Stromal cell of bone marrow (primary cell): ENCODE measurements around the gene GATA5.

Experiments used
- DNase-seq: peaks from one replicate; pipeline ENCODE4 v3.0.0-alpha.2; 2012; ENCODE audit warnings: low read depth

The GATA5 gene

DNA sequence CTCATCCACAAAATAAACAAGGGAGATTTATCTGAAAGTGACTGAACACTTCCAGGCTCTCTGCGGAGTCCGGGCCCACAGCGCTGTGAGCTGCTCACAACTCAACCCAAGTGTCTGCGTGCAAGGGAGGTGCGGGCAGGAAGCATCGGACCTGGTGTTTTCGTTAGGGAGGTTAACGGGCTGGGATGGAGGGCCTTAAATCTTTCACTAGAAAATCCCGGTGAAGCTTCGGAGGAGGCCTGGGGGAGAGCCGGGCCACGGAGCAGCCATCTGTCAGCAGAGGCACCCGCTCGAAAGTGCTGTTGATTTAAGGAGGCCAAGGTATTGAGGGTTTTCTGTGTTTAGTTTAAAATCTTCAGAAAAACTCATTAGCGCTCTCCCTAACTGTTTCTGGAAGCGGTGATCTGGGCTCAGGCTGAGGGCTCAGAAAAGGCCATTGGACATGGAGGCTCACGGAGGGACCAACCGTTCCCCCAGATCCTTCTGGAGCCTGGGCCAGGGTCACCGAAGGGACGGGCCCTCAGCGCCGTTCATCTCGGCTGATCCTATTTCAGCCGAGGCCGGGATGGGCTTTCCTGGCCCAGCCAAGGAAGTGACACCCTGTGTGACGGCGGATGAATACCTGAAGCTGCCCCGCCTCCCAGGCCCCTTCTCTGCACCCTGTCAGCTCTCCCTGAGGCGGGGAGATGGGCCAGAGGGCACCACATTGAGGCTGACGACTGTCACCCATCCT lies 20.7 kb downstream of the GATA5 start:
- no peak for DNase-seq

DNA sequence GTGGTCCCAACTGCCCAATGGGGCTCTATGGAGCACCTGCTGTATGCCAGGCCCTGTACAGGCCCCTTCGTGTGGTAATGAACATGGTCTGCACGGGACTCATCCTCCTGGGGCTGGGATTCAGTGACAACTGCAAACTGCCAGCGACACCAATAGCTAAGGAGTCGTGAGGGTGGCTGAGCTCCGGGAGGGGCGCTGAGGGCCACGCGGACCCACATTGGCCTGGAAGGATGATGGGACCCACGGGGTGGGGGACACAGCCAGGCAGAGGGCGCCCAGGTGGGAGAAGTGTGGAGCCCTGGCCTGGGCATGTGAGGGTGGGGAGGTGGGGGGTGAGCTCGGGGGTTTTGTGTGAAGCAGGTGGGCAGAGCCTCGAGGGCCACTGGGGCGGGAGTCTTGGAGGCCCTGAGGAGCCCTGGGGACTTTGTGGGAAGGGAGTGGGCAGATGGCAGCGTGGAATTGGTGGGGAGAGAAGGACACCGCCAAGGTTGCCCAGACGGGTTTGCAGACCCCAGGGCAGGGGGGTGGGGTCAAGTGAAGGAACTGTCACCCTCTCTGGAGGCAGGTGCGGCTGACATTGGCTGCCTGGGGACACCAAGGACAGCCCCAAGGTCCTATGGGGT lies 22.5 kb downstream of the GATA5 start:
- DNase-seq: no peak

DNA sequence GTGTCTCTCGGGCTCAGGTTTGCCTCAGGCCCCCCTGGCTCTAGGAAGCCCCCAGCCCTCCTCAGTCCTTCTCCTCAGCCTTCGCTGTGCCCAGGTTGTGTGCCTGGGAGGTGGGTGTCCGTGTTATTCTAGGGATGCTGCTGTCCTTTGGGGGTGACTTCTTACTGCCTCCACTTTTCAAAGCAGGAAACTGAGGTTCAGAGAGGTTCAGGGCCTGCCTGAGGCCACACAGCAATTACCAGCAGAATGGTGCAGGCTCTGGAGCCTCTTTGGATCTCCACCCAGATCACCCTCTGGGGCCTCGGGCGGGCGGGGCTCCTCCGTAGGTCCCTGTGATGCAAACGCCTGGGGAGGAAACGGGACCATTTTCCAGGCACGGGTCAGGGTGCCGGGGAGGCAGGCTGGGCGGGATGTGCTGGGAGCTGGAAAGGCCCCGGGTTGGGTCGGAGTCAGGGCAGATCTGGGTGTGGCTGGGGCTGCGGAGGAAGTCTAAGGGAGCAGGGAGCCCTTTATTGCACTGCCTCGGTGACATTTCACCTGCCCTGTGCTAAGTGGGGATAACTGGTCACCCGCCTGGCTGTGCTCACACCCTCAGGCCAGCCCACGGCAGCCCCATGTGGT lies 23.2 kb downstream of the GATA5 start:
- no peak for DNase-seq

DNA sequence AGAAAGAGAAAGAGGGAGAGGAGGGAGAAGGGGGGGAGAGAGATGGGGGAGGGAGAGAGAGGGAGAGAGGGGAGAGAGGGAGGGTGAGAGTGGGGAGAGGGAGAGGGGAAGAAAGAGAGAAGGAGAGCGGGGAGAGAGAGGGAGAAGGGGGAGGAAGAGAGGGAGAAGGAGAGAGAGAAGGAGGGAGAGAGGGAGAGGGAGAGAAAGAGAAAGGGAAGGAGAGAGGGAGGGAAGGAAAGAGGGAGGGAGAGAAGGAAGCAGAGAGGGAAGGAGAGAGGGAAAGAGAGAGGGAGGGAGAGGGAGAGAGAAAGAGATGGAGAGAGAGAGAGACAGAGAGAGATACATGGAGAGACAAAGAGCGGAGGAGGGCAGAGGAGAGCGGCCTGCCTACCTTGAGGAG lies 23.8 kb downstream of the GATA5 start:
- no peak for DNase-seq

DNA sequence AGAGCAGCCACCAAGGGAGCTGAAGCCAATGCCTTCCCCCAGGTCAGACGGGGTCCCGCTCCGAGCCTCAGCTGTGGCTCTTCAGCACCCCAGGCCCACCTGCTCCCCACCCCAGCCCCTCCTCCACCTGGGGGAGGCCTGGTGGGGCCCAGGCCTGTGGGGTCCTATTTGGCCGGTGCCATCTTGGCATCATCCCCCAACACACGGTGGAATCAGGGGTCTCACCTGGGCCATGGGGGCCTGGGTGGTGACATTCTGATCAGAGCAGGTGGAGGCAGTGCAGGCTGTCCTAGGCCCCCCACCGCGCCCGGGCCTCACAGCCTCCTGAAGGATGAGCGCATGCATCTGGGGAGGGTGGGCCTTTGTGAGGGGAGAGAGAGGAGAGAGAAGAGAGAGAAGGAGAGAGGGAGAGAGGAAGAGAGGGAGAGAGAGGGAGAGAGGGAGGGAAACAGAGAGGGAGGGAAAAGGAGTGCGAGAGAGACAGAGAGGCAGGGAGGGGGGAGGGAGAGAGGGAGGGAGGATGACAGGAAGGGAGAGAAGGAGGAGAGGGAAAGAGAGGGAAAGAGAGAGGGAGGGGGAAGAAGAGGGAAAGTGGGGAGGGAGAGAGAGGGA lies 24.5 kb downstream of the GATA5 start:
- no peak for DNase-seq

DNA sequence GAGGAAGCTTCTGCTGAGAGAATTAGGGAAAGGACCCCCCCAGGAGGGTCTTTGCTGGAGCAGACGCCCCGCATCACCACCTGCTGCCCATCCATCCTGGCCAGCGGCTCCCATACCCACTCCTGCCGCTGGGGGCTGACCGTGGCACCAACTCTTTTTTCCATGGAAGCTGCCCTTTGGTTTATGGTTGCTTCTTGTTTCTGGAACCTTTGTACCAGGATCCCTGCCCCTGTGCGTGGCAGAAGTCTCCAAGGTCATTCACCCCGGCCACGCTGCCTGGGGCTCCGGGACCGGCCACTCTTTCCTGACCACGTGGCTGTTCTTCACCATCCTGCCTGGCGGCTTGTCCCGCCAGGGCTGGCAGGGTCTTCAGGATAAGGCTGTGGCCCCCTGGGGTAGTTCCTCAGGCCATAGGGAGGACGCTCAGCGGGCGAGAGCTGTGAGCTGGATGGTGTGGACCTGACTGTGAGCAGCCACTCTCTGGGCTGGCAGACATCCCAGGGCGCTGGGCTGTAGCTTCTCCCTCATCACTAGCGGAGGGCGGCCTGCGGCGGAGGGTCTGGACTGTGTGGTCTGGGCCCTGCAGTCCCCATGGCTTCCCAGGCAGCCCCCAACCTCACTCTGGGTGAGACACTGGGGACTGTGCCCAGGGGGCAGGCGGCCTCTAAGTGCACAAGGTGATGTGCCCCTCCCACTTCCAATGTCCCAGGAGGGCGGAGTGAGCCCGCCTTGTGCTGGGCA lies 25.7 kb downstream of the GATA5 start:
- no peak for DNase-seq

DNA sequence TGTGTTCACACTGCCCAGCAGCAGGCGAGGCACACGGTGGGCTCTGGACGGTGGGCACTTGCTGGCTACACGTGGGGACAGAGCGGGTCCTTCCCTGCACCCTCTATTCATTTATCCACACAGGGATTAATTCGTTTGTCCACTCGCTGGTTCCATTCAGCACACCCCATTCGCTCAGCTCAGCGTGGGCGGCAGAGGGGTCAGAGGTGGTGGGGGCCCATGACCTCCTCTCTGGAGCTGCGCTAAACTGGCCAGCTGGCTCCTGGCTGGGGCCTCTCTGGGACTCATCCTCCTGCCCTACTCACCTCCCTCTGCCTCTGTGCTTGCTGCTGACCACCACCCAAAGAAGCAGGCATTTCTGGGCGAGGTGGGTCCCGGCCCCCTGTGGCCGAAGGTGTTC lies 27.0 kb downstream of the GATA5 start:
- DNase-seq: no peak

DNA sequence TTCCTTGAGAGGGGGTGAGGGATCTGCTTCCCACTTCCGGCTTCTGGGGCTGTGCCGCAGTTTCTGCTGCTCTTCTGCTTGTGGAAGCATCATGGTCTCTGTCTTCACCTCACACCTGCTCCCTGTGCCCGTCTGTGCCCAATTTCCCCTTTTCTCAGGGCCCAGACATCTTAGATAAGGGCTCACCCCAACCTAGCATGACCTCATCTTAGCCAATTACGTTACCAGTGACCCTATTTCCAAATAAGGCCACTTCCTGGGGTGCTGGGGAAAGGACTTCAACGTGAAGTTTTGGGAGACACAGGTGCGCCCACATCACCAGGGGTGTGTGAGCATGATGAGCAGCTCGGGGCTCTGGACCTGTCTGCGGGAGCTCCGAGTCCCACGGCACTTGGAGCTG lies 27.8 kb downstream of the GATA5 start:
- DNase-seq: no peak

DNA sequence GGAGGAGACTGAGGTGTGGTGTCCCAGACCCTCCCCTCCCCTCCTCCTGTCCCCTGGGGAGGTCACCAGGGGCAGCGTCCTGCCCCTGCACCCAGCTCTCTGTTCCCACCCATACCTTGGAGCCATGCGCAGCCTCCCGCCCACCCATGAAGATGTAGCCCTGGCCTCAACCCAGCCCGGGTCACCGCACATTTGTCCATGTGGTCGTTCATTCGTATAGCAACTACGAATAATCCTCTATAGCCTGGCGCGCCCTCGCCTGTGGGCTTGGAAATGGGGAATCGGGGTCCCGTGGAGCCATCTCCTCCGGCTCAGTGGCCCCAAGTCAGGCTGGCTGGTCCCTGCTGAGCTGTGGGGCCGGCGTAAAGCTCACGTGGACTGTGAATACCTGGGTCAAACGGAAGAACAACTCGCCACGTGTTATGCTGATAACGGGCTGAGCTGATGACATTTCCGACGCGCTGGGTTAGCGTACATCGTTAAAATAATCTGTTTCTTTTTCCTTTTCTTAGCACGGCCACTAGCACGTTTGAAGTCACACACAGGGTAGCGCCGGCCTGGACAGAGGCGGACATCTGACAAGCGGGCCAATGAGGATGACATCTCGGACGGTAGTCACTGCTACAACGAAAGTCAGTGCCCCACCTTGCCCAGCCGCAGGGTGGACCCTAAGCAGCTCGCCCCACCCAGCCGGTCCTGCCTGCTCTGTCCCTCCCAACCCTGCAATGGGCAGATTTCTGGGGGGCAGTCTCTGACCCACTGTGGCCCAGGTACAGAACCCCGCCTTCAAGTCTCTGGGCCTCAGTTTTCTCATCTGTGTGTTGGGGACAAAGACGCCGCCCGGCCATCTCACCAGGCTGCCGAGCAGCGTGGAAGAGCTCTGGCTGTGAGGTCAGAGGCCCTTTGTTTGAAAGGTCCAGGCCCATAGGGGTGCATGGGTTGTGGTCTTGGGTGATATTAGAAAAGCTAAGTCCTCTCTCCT lies 28.6 kb downstream of the GATA5 start:
- DNase-seq: no peak

DNA sequence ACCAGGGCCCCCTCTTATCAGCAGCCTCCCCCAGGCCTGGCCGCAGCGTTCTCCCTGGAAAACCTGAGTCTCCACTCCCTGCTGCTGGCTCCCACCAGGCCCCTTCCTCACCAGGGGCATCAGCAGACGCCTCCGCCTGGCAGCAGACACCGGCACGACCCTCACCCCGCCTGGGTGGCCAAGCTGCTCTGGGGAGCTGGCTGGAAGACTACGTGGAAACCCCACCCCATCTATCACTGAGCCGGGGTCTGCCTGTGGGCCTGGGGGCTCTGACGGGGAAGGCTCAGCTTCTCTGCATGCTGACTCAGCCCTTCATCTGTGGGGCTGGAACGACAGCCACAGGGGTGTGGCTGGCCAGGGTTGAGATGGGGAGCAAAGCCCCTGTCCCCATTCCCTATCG lies 29.3 kb downstream of the GATA5 start:
- no peak for DNase-seq

DNA sequence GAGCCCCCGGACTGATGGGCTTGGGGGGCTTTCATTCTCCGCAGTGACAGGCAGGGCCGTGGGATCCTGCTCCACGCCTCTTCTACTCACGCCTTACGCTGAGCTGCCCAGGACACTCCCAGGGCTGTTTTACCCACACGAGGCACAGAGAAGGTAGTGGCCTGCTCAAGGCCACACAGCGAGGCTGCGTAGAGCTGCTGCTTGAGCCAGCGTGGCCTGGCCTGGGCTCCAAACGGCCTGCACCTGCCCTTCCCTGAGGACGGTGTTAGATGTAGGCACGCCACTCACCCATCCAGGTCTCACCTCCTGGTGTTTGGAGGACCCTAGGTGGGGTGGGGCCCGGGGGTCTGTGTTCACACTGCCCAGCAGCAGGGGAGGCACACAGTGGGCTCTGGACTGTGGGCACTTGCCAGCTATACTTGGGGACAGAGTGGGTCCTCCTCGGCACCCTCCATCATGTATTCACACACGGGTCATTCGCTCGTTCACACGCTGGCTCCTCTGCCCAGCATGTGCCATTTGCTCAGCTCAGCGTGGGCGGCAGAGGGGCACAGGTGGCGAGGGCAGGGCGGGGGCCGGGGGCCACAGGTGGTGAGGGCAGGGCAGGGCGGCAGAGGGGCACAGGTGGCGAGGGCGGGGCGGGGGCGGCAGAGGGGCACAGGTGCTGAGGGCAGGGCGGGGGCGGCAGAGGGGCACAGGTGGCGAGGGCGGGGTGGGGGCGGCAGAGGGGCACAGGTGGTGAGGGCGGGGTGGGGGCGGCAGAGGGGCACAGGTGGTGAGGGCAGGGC lies 30.0 kb downstream of the GATA5 start:
- DNase-seq: no peak

DNA sequence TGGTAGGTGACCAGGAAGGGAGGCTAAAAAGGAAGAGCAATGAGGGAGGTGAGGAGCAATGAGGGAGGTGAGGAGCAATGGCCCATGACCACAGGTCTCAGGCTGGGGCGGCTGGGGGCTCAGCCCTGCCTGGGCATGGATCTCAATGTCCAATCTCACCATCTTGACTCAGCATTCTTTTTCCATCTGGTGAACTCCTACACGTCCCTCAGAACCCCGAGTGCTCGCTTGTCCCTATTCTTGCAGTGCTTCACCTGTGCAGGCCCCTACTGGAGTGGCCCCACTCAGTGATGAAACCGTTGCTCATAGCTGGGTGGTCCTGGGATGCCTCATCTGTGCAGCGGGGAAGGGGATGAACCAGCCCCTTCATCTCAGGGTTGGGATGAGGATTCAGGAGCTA lies 31.5 kb downstream of the GATA5 start:
- DNase-seq: no peak

DNA sequence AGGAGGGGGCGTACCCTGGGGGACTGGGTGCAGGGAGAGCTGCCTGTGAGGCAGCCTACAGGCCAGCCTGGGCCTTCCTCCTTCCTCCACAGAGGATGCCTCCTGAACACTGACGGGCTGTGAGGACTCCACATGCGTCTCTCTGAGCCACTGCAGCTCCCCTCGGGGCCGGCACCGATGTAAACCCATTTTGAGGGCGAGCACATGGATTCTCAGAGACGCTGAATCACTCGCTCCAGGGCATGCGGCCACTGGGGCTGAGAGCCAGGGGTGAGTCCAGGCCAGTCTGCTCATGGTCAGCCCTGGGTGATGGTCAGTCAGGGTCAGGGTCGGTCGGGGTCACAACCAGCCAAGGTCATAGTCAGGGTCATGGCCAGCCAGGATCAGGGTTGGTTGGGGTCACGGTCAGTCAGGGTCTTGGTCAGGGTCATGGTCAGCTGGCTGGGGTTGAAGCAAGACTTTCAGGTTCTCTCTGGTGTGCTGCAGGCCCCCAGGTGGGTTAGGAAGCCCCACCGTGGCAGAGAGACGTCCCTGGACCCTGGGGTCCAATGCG lies 33.7 kb downstream of the GATA5 start:
- DNase-seq: no peak

DNA sequence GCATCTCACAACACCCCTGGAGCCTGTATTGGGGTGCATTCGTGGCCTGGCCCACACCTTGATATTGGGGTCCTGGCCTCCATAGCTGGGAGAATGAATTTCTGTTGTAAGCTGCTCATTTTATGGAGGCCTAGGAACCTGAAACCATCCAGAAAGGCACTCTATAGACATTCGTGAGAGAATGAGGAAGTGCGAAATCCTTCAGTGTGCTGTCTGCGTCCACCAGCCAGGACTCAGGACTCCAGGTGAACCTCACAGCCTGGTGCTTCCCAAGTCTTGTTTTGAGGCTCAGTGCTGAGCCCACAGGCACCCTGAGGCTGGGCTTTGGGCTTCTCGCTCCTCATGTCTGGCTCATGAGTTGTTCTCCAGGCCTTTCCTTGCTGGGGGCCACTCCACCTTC lies 36.6 kb downstream of the GATA5 start:
- no peak for DNase-seq

DNA sequence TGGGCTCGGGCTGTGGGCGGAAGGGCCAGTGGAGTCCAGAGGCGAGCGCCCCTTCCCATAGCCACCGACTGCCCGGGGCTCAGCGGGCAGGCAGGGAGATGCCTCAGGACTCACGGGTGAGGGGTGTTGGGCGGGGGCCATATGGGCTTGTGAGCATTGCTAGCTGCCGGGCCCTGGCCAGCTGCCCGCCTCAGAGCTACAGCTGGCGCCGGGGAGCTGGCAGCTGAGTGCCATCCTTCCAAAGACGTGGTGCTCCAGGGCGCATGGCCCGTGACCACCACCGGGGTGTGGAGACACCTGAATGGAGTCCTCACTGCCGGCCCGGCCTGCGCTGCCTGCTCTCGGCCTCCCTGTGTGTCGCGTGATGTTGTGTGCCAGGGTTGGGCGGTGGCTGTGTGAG lies 37.9 kb downstream of the GATA5 start:
- no peak for DNase-seq

DNA sequence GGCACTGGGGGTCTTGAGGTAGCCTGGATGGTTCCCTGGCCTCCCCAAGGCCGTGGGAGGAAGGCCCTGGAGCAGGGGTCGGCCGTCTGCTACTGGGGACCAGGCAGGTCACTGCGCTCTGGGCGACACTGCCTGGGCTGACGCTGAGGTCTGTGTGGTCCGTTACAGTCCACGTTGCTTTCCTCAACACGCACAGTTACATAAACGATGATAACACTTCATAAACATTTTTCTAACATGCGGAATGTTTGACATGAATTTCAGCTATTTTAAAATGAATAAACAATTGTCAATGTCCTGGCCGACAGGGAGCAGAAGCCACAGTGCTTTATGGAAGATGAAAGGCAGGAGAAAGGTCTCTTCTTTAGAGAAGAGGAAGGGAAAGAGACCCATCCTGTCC lies 38.3 kb downstream of the GATA5 start:
- no peak for DNase-seq

DNA sequence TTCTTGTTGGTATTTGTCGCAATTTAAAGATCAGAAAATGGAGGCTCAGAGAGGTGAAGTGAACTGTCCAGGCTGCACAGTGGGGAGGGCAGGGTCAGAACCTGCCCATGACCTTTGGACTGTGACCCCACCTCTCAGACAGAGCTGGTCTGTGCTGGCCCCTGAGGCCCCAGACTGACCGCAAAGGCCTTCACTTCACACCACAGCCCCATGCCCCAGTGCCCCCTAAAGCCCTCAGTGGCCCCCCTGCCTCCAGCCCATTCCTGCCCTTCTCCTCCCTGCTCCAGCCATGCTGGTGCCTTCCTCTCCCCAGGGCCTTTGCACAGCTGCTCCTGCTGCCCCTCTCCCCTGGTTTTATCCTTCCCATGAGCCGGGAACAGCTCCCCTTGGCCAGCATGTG lies 39.1 kb downstream of the GATA5 start:
- DNase-seq: no peak

DNA sequence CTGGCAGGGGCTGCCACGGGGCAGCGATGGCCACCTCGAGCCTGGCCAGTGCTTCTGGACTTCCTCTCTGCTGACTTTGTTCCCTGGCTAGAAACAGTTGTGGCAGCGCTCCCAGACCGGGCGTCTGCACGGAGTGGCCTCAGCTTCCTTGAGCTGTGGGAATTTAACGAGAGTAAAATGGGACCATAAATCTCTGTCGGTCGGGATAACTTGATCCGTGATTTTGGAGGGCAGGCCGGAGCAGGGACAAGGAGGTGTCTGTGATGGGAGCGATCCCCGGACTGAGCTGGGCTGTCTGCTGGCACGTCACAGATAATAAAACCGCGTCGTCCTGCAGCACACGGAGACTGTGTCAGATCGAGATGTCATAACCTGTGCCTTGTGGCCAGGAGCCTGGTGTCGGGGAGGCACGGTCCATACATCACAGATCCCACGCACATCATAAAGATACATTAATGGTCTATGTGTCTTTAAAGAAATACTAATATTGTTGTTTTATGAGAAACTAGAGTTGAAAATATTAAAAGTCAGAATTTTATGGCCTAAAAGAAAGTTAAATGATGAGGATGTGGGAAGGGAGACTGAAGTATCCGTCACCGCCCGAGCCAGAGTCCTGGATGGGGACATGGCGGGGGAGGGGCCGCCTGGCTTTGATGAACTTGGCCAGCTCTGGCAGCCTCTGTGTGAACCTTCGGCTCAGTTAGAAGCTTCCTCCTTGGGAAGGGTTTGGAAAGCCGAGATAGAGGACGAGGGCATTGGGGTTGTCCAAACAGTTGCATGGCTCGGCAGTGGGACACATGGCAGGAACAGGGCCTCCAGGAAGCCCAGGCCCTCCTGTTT lies 41.9 kb downstream of the GATA5 start:
- no peak for DNase-seq

DNA sequence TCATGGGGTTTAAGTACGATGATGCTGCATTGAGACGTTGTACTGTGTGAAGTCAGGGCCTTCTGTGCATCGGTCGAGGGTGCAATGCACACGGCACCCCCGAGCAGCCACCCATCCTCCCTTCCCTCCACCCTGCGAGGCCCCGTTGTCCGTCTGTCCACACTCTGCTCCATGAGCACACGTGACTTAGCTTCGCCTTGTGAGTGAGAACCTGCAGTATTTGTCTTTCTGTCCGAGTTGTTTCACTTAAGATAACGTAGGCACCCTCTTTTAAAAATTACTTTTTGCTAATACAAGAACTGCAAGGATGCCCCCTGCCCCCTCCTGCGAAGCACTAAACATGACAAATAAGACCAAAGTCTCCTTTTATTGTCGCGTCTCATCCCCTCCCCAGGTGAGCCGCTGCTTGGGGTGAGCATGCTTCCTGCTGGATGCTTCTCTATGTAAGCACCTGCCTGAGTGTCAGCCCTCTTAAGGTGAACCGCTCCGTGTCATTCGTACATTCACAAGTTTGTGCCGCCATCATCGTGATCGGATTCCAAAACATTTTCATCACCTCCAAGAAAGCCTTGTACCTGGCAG lies 44.8 kb downstream of the GATA5 start:
- no peak for DNase-seq
